K562 (cell line): ENCODE data around the gene HERPUD2. TPM values are rescaled to one million over a fixed set of nuclear protein-coding genes. Genes with fewer than 3 reads are reported as not detected.
A peak's percentile ranks its signal among the peaks of the same experiment; 100 is the strongest.

Experiments used
- ATAC-seq: fragments of 200-7000 bp; cut with Tn5 transposase; 3 replicates; pipeline ENCODE4 v1.9.1; 2020; ENCODE audit warnings: moderate library complexity
- BruUV-seq: library from RNA; stranded (reverse); fragments of 400-500 nt; replicated peaks from 2 replicates; lab custom pipeline; 2021; lab: Mats Ljungman, UMichigan
- CTCF ChIA-PET: fragments of 300-600 bp; formaldehyde crosslinking; extraction: SDS; loops from one replicate; lab custom pipeline; 2021; ENCODE audit warnings: low intra/inter-chr PET ratio; lab: Yijun Ruan, JAX
- POLR2A ChIA-PET: fragments of 300-600, 350-650 bp; sonication (Branson Sonifier 250); formaldehyde crosslinking; extraction: SDS; loops from one replicate; lab custom pipeline; 2021; ENCODE audit warnings: antibody characterized with exemption, inconsistent platforms; lab: Yijun Ruan, JAX
- DNase-seq, 4 experiments: peaks; one replicate each; pipeline versions ENCODE4 v3.0.0 to v3.0.0-alpha.2; 2011 to 2018; ENCODE audit warnings: low spot score in 3 of 4, mixed read lengths in 3 of 4; ENCODE audit errors: extremely low read depth in 1 of 4
- FAIRE-seq: peaks from 2 replicates; lab custom pipeline; 2011; peaks lifted over from hg19 to GRCh38; lab: Jason Lieb, UNC
- H2AFZ ChIP-seq: 2 replicates; pipeline ENCODE4 v1.6.0; 2011; ENCODE audit warnings: low read depth, low read length, control low read depth, inconsistent platforms
- H3K27ac ChIP-seq: fragments of 200-600 bp; 3 replicates; pipeline ENCODE4 v1.8.0; 2011; ENCODE audit warnings: low read depth, mild to moderate bottlenecking, control low read depth, inconsistent platforms, low read length, moderate library complexity, mixed read lengths; ENCODE audit errors: extremely low read depth
- H3K27me3 ChIP-seq, 2 experiments: fragments of 300-600 bp in 1 of 2; 2 replicates in 1 of 2; 3 replicates in 1 of 2; pipeline versions ENCODE4 v1.6.0 to v1.8.0; 2011; ENCODE audit warnings: inconsistent platforms in 2 of 2, low read length in 2 of 2, mild to moderate bottlenecking in 1 of 2, mixed read lengths in 1 of 2, moderate library complexity in 1 of 2; ENCODE audit not compliant: control insufficient read depth in 2 of 2, insufficient read depth in 2 of 2
- H3K36me3 ChIP-seq: fragments of 300-600 bp; 3 replicates; pipeline ENCODE4 v1.8.0; 2011; ENCODE audit warnings: mild to moderate bottlenecking, low read length, inconsistent platforms; ENCODE audit not compliant: control insufficient read depth, insufficient read depth
- H3K4me1 ChIP-seq, 2 experiments: fragments of 200-600 bp in 1 of 2; replicated peaks in 1 of 2; 2 replicates in 1 of 2; 3 replicates in 1 of 2; pipeline versions ENCODE4 v1.5.1 to v1.8.0; 2011; ENCODE audit warnings: inconsistent platforms in 2 of 2, low read length in 2 of 2, mild to moderate bottlenecking in 1 of 2, mixed read lengths in 1 of 2, moderate library complexity in 1 of 2; ENCODE audit not compliant: control insufficient read depth in 2 of 2, insufficient read depth in 2 of 2
- H3K4me2 ChIP-seq: 2 replicates; pipeline ENCODE4 v1.6.1; 2011; ENCODE audit warnings: low read length, control low read depth, inconsistent platforms, mixed read lengths; ENCODE audit not compliant: insufficient read depth
- H3K4me3 ChIP-seq: fragments of 200-600 bp; sonication (generic), shearing (Covaris generic); 2 replicates; pipeline ENCODE4 v1.5.1; 2016; ENCODE audit warnings: control low read depth, inconsistent platforms
- H3K79me2 ChIP-seq: fragments of 200-600 bp; 3 replicates; pipeline ENCODE4 v1.8.0; 2011; ENCODE audit warnings: low read length, inconsistent platforms; ENCODE audit not compliant: control insufficient read depth, insufficient read depth
- H3K9ac ChIP-seq, 2 experiments: 2 replicates each; pipeline versions ENCODE4 v1.6.0 to v1.6.1; 2011; ENCODE audit warnings: low read depth in 2 of 2, low read length in 2 of 2, control low read depth in 1 of 2, inconsistent platforms in 1 of 2, mild to moderate bottlenecking in 1 of 2, mixed read lengths in 1 of 2; ENCODE audit not compliant: insufficient read depth in 1 of 2
- H3K9me1 ChIP-seq: one replicate; pipeline ENCODE4 v1.6.0; 2011; ENCODE audit warnings: inconsistent platforms, mild to moderate bottlenecking, low read length, moderate library complexity; ENCODE audit not compliant: control insufficient read depth, insufficient read depth
- H3K9me3 ChIP-seq: replicated peaks from 2 replicates; pipeline ENCODE4 v1.5.1; 2011; ENCODE audit warnings: low read depth, low read length, inconsistent platforms; ENCODE audit not compliant: control insufficient read depth, insufficient read depth
- H4K20me1 ChIP-seq: replicated peaks from 2 replicates; pipeline ENCODE4 v1.6.1; 2011; ENCODE audit warnings: low read length, inconsistent platforms, mixed read lengths; ENCODE audit not compliant: control insufficient read depth, insufficient read depth
- ARNT ChIP-seq, 2 experiments: fragments of 450-650 bp; IDR thresholded peaks; 2 replicates each; pipeline ENCODE4 v1.6.1; 2016; ENCODE audit warnings: mild to moderate bottlenecking in 1 of 2
- ATF3 ChIP-seq, 2 experiments: fragments of 450-650 bp in 1 of 2; sonication (generic) in 1 of 2; formaldehyde crosslinking in 1 of 2; IDR thresholded peaks in 1 of 2; conservative IDR thresholded peaks in 1 of 2; 2 replicates each; pipeline versions ENCODE4 v1.6.1 to v1.8.1; 2016 to 2023; ENCODE audit warnings: mild to moderate bottlenecking in 2 of 2, moderate library complexity in 2 of 2, inconsistent platforms in 1 of 2, missing genetic modification reagents in 1 of 2
- FIP1L1 ChIP-seq: fragments of 200-400 bp; formaldehyde crosslinking; IDR thresholded peaks from 2 replicates; pipeline ENCODE4 v1.6.1; 2018; ENCODE audit warnings: mild to moderate bottlenecking, low read depth, low read length; ENCODE audit not compliant: poor library complexity, severe bottlenecking
- FOS ChIP-seq: IDR thresholded peaks from 3 replicates; pipeline ENCODE4 v1.6.1; 2011; ENCODE audit not compliant: insufficient read length; ENCODE audit errors: extremely low read depth
- JUNB ChIP-seq: fragments of 450-650 bp; formaldehyde crosslinking; conservative IDR thresholded peaks from 2 replicates; pipeline ENCODE4 v1.4.0; 2020; ENCODE audit warnings: mild to moderate bottlenecking
- MEF2A ChIP-seq: IDR thresholded peaks from 2 replicates; pipeline ENCODE4 v1.6.1; 2011; ENCODE audit warnings: low read depth, mild to moderate bottlenecking, low read length, moderate library complexity; ENCODE audit not compliant: control insufficient read depth
- POLR2AphosphoS2 ChIP-seq: IDR thresholded peaks from 2 replicates; pipeline ENCODE4 v1.6.1; 2012; ENCODE audit warnings: low read length, improper control_type of control experiment
- SAP30 ChIP-seq: fragments of 200-600 bp; sonication (generic); IDR thresholded peaks from 2 replicates; pipeline ENCODE4 v1.6.1; 2012; ENCODE audit warnings: borderline replicate concordance, low read depth, mild to moderate bottlenecking, moderate library complexity, low read length, control low read depth, inconsistent platforms; ENCODE audit not compliant: insufficient read depth, poor library complexity, severe bottlenecking
- U2AF2 ChIP-seq: fragments of 200-400 bp; formaldehyde crosslinking; optimal IDR thresholded peaks from 2 replicates; pipeline ENCODE3; 2017; ENCODE audit warnings: low read depth, mild to moderate bottlenecking, low read length
- WHSC1 ChIP-seq: IDR thresholded peaks from one replicate; pipeline ENCODE4 v1.6.1; 2012; ENCODE audit warnings: low read length, control low read depth, inconsistent platforms
- ZNF347 ChIP-seq: fragments of 450-650 bp; formaldehyde crosslinking; IDR thresholded peaks from 2 replicates; pipeline ENCODE4 v1.4.0; 2020; ENCODE audit warnings: low read depth, mild to moderate bottlenecking, moderate library complexity
- WGBS: fragments of 100-300 bp; shearing (Covaris generic); methylation state at CpG from one replicate; pipeline ENCODE4 v1.1.6; 2016; ENCODE audit warnings: low coverage, mixed read lengths; ENCODE audit not compliant: insufficient coverage; ENCODE audit errors: missing lambda C conversion rate; 5-methylcytosine and 5-hydroxymethylcytosine counted together
- in situ Hi-C: fragments of 300-500 bp; cut with MboI; formaldehyde crosslinking; loops from 4 replicates; pipeline ENCODE4 v1.15.0; 2018; ENCODE audit warnings: inconsistent platforms, mixed read lengths
- intact Hi-C: fragments of 100-400 bp; cut with micrococcal nuclease; formaldehyde crosslinking; loops from 2 replicates; pipeline ENCODE4 v1.14.2; 2022
- polyA plus RNA-seq, 8 experiments: library from polyadenylated mRNA; depleted of rRNA in 4 of 8; stranded (reverse) in 5 of 8; unstranded in 3 of 8; fragments of >200 nt; fragmentation: Nextera tagmentation in 2 of 8; fragmentation: Illumina TruSeq in 1 of 8; extraction: Ambion mirVana in 2 of 8; extraction: Trizol in 1 of 8; gene quantifications; 2 replicates each; pipeline versions ENCODE4 v1.2.1 to v1.2.3, GENCODE V29; 2011 to 2014; ENCODE audit warnings: inconsistent platforms in 1 of 8, missing spikeins in 1 of 8
- total RNA-seq, 7 experiments: library from RNA; depleted of rRNA in 6 of 7; stranded (reverse); fragments of >200 nt in 6 of 7; fragmentation: Illumina TruSeq in 2 of 7; extraction: Trizol in 2 of 7; gene quantifications; 2 replicates each; pipeline versions ENCODE4 v1.2.1 to v1.2.3, GENCODE V29; 2011 to 2021; ENCODE audit warnings: low replicate concordance in 1 of 7
- TF ChIP-seq, protein P1 (sequence below), 2 experiments: IDR thresholded peaks in 1 of 2; conservative IDR thresholded peaks in 1 of 2; 2 replicates each; pipeline ENCODE4 v1.6.1; 2016; ENCODE audit warnings: low read depth in 2 of 2, mild to moderate bottlenecking in 1 of 2, missing compliant biosample characterization in 1 of 2, missing genetic modification characterization in 1 of 2, moderate library complexity in 1 of 2
- TF ChIP-seq, protein P2 (sequence below): conservative IDR thresholded peaks from 2 replicates; pipeline ENCODE4 v1.6.1; 2011; ENCODE audit warnings: low read depth, mild to moderate bottlenecking, low read length; ENCODE audit not compliant: control insufficient read depth

Gene HERPUD2
- total and polyA plus RNA-seq, 9 of the 15 experiments (the other 6 are each of a cell fraction or from before 2014, with no cell fraction given) = 4.1 to 28.5 (median 12.3) TPM

DNA sequence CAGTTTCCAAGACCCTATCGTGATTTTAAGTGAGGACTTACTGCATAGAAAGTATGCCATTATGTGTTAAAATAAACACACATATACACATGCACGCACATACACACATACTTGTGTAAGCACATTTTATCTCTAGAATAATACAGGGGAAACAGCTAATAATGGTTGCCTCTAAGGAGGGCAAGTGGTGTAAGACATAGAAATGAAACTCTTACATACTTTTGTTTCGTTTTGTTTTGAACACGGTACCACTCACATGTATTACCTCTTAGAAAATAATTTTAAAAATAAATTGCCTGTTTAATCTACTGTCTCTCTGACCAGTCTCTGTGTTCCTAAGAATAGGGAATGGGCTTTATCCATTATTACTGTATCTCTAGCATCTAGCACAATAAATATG, 49.2 kb downstream of the HERPUD2 start (continued):
- TF ChIP-seq ZNF347 (CRISPR knock-in tag) (no peak), ARNT (IDR thresholded peaks at IDR 0.05) (no peak)
- TF ChIP-seq, protein P1, sequence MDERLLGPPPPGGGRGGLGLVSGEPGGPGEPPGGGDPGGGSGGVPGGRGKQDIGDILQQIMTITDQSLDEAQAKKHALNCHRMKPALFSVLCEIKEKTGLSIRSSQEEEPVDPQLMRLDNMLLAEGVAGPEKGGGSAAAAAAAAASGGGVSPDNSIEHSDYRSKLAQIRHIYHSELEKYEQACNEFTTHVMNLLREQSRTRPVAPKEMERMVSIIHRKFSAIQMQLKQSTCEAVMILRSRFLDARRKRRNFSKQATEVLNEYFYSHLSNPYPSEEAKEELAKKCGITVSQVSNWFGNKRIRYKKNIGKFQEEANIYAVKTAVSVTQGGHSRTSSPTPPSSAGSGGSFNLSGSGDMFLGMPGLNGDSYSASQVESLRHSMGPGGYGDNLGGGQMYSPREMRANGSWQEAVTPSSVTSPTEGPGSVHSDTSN (CRISPR knock-in tag; IDR thresholded peaks at IDR 0.05; ENCODE audit: low read depth) = no peak
- TF ChIP-seq, protein P1 (tag; conservative IDR thresholded peaks at IDR 0.05; ENCODE audit: low read depth) = no peak
- TF ChIP-seq, all 486 proteins: peak for 0

DNA sequence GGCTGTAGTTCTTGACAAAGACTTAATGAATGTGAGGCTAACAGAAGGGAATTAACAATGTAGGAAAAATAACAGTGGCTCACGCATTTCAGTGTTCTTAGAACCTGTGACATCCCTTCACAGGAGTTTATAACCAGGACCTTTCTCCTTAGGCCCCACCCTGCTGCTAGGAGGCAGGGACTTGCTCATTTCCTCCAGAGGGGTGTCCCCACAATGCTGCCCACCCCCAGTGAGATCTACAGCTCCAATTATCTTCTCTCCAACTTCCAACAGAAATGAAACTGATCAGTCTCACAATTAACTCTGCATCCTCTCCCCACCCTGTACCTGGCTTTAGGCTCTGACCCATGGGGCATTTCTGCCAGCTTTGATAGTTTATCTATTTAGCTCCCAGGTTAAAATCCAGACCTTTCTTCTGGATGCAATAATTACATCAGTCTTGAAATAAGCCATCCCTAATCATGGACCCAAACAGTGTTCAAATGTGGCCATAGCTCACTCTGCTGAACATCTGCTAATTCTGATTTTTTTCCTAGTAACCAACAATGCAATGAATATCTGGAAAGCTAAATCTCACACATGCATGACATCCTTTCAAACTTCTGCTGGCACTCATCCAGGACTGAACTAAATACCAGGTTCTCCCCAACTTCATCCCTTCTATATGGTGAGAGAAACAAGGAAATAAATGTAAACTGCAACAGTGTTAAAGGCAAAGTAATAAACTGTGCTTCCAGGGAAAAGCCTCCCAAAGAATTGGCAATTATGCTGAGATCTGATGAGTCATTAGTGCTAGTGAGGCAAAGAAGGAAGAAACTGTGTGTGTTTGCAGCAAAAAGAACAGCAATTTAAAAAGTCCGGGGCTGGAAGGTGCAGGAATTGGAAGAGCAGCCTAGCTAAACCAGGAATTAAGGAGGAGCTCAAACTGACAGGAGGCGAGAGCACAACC, 64.6 kb downstream of the HERPUD2 start:
- WGBS = 80% methylated on average over 3 of the region's 3 CpGs
- Histone ChIP-seq H3K4me3 (no peak overlapping the region), H3K36me3 (peaks cover 21% of the 10 kb centered on the region; the same call in 2 of the 3 replicates), H3K9ac (no peak overlapping the region), H3K4me1 (no peaks in the 10 kb centered on the region), H3K9me1 (no peaks in the 10 kb centered on the region), H3K27me3 (no peaks in the 10 kb centered on the region), H3K27ac (no peak overlapping the region), H2AFZ (no peak overlapping the region), H3K79me2 (no peaks in the 10 kb centered on the region), H3K9me3 (no peaks in the 10 kb centered on the region), H3K4me2 (no peak overlapping the region), H4K20me1 (no peaks in the 10 kb centered on the region)
- intact Hi-C loops (no loop called here), in situ Hi-C loops (no loop called here)
- DNase-seq (no peak), ATAC-seq (peak; percentile 28; the same call in 1 of the 3 replicates), FAIRE-seq (no peak)
- no TSS peak for BruUV-seq
- ChIA-PET CTCF (no interaction called here), POLR2A (interaction anchor here (0.5 kb wide), 1 partner anchor 398 kb away, joined by 3 read pairs; no protein-coding TSS in a partner anchor)
- TF ChIP-seq FIP1L1 = no peak
- no peak for TF ChIP-seq POLR2AphosphoS2
- TF ChIP-seq U2AF2 = no peak
- TF ChIP-seq JUNB (CRISPR knock-in tag) = no peak
- TF ChIP-seq, protein P2, sequence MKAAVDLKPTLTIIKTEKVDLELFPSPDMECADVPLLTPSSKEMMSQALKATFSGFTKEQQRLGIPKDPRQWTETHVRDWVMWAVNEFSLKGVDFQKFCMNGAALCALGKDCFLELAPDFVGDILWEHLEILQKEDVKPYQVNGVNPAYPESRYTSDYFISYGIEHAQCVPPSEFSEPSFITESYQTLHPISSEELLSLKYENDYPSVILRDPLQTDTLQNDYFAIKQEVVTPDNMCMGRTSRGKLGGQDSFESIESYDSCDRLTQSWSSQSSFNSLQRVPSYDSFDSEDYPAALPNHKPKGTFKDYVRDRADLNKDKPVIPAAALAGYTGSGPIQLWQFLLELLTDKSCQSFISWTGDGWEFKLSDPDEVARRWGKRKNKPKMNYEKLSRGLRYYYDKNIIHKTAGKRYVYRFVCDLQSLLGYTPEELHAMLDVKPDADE = no peak
- no peak for TF ChIP-seq SAP30
- TF ChIP-seq MEF2A = no peak
- no peak for TF ChIP-seq WHSC1
- TF ChIP-seq ATF3 (IDR thresholded peaks at IDR 0.05) = 0 out of 2 replicates have a peak, but pooled peaks have one; percentile 7
- TF ChIP-seq ATF3 (CRISPR knock-in tag; conservative IDR thresholded peaks at IDR 0.05) = no peak
- no peak for TF ChIP-seq FOS
